SK-N-SH (cell line): ENCODE results near the gene UBE2L6. TPM values are rescaled to one million over a fixed set of nuclear protein-coding genes. Genes with fewer than 3 reads are reported as not detected.

Source experiments
- CTCF ChIA-PET: fragments of 300-600, 350-600 bp; formaldehyde crosslinking; extraction: SDS; loops from one replicate; lab custom pipeline; 2021; lab: Yijun Ruan, JAX
- POLR2A ChIA-PET: fragments of 350-600 bp; sonication (Branson Sonifier 250); formaldehyde crosslinking; extraction: SDS; loops from one replicate; lab custom pipeline; 2020; ENCODE audit warnings: antibody characterized with exemption, inconsistent platforms; lab: Yijun Ruan, JAX
- DNase-seq: peaks from one replicate; pipeline ENCODE4 v3.0.0; 2012
- H2AFZ ChIP-seq: fragments of 200-600 bp; sonication (generic); 2 replicates; pipeline ENCODE4 v1.8.1; 2016; ENCODE audit warnings: antibody characterized with exemption, mild to moderate bottlenecking, low read depth
- H3F3A ChIP-seq: fragments of 200-600 bp; sonication (generic); replicated peaks from 2 replicates; pipeline ENCODE3; 2016; ENCODE audit warnings: antibody characterized with exemption, mild to moderate bottlenecking; ENCODE audit not compliant: insufficient read depth
- H3K27ac ChIP-seq, 2 experiments: fragments of 200-500 bp in 1 of 2; fragments of 200-600 bp in 1 of 2; sonication (Bioruptor generic) in 1 of 2; sonication (generic), shearing (Covaris generic) in 1 of 2; 2 replicates each; pipeline versions ENCODE4 v1.5.1 to v1.6.1; 2014 to 2016; ENCODE audit warnings: low read depth in 2 of 2, inconsistent platforms in 1 of 2, low read length in 1 of 2, mild to moderate bottlenecking in 1 of 2, mixed read lengths in 1 of 2
- H3K27me3 ChIP-seq: fragments of 200-600 bp; sonication (generic), shearing (Covaris generic); 2 replicates; pipeline ENCODE4 v1.6.1; 2016; ENCODE audit warnings: mixed run types; ENCODE audit not compliant: insufficient read depth
- H3K36me3 ChIP-seq, 2 experiments: fragments of 200-500 bp in 1 of 2; fragments of 200-600 bp in 1 of 2; sonication (Bioruptor generic) in 1 of 2; sonication (generic) in 1 of 2; replicated peaks in 1 of 2; 2 replicates each; pipeline versions ENCODE3 to v1.5.1; 2014 to 2016; ENCODE audit warnings: low read length in 1 of 2, mild to moderate bottlenecking in 1 of 2; ENCODE audit not compliant: insufficient read depth in 2 of 2, control insufficient read depth in 1 of 2
- H3K4me1 ChIP-seq, 2 experiments: fragments of 200-500 bp in 1 of 2; fragments of 200-600 bp in 1 of 2; sonication (Bioruptor generic) in 1 of 2; sonication (generic), shearing (Covaris generic) in 1 of 2; 2 replicates each; pipeline versions ENCODE4 v1.5.1 to v1.6.1; 2014 to 2016; ENCODE audit warnings: low read depth in 1 of 2, low read length in 1 of 2, mixed run types in 1 of 2; ENCODE audit not compliant: insufficient read depth in 2 of 2, control insufficient read depth in 1 of 2
- H3K4me2 ChIP-seq: fragments of 200-600 bp; sonication (generic), shearing (Covaris generic); 2 replicates; pipeline ENCODE4 v1.6.1; 2017; ENCODE audit warnings: mixed run types
- H3K4me3 ChIP-seq, 2 experiments: fragments of 200-500 bp in 1 of 2; fragments of 200-600 bp in 1 of 2; sonication (Bioruptor generic) in 1 of 2; sonication (generic), shearing (Covaris generic) in 1 of 2; 2 replicates each; pipeline versions ENCODE4 v1.5.1 to v1.8.1; 2014 to 2016; ENCODE audit warnings: low read depth in 2 of 2, inconsistent platforms in 1 of 2, low read length in 1 of 2, mild to moderate bottlenecking in 1 of 2, mixed read lengths in 1 of 2, moderate library complexity in 1 of 2
- H3K79me2 ChIP-seq: fragments of 200-600 bp; sonication (generic); 2 replicates; pipeline ENCODE4 v1.8.1; 2017; ENCODE audit warnings: mild to moderate bottlenecking; ENCODE audit not compliant: insufficient read depth
- H3K9ac ChIP-seq: fragments of 200-600 bp; sonication (generic); 2 replicates; pipeline ENCODE4 v1.6.1; 2017; ENCODE audit warnings: mixed run types
- H3K9me2 ChIP-seq: fragments of 200-600 bp; sonication (generic); 2 replicates; pipeline ENCODE4 v1.6.1; 2017; ENCODE audit warnings: mixed run types
- H3K9me3 ChIP-seq: fragments of 200-600 bp; sonication (generic); 2 replicates; pipeline ENCODE4 v1.6.1; 2017; ENCODE audit warnings: mixed run types, mild to moderate bottlenecking, moderate library complexity
- H4K20me1 ChIP-seq: fragments of 200-600 bp; sonication (generic); 2 replicates; pipeline ENCODE4 v1.6.1; 2017; ENCODE audit warnings: mild to moderate bottlenecking, mixed run types; ENCODE audit not compliant: insufficient read depth
- CHD2 ChIP-seq: fragments of 150-350 bp; IDR thresholded peaks from 2 replicates; pipeline ENCODE4 v1.6.1; 2018; ENCODE audit warnings: low read length; ENCODE audit not compliant: partially characterized antibody
- CTCF ChIP-seq: fragments of 200-600 bp; sonication (generic); IDR thresholded peaks from 2 replicates; pipeline ENCODE4 v1.6.1; 2017; ENCODE audit warnings: antibody characterized with exemption, mild to moderate bottlenecking, moderate library complexity
- EP300 ChIP-seq, 2 experiments: IDR thresholded peaks; 2 replicates each; pipeline versions ENCODE4 v1.4.0 to v1.6.1; 2012; ENCODE audit warnings: borderline replicate concordance in 1 of 2, low read depth in 1 of 2, low read length in 1 of 2
- FOSL2 ChIP-seq: IDR thresholded peaks from 2 replicates; pipeline ENCODE4 v1.4.0; 2012; ENCODE audit warnings: low read depth, mild to moderate bottlenecking, moderate library complexity, borderline replicate concordance
- FOXJ3 ChIP-seq: sonication (generic); formaldehyde crosslinking; IDR thresholded peaks from 2 replicates; pipeline ENCODE4 v1.5.1; 2020; ENCODE audit warnings: mild to moderate bottlenecking, missing genetic modification reagents
- IRF3 ChIP-seq: fragments of 150-350 bp; IDR thresholded peaks from 2 replicates; pipeline ENCODE4 v1.6.1; 2016; ENCODE audit warnings: mild to moderate bottlenecking, low read depth, low read length
- MAX ChIP-seq: IDR thresholded peaks from 2 replicates; pipeline ENCODE4 v1.4.0; 2012; ENCODE audit warnings: low read depth
- NRF1 ChIP-seq: IDR thresholded peaks from 2 replicates; pipeline ENCODE4 v1.6.1; 2012; ENCODE audit warnings: low read depth, mild to moderate bottlenecking, low read length
- PBX3 ChIP-seq: IDR thresholded peaks from 2 replicates; pipeline ENCODE4; 2012
- RAD21 ChIP-seq: IDR thresholded peaks from 2 replicates; pipeline ENCODE4 v1.6.1; 2012; ENCODE audit warnings: mild to moderate bottlenecking, low read length
- SIN3A ChIP-seq: IDR thresholded peaks from 2 replicates; pipeline ENCODE4 v1.6.1; 2012; ENCODE audit warnings: low read depth, mild to moderate bottlenecking, low read length, moderate library complexity, borderline replicate concordance
- TAF1 ChIP-seq: IDR thresholded peaks from 2 replicates; pipeline ENCODE4 v1.6.1; 2012; ENCODE audit warnings: low read depth, mild to moderate bottlenecking, low read length, moderate library complexity, borderline replicate concordance
- TEAD4 ChIP-seq: IDR thresholded peaks from 2 replicates; pipeline ENCODE4 v1.4.0; 2012; ENCODE audit warnings: mild to moderate bottlenecking, borderline replicate concordance; ENCODE audit not compliant: insufficient read depth
- USF1 ChIP-seq: IDR thresholded peaks from 2 replicates; pipeline ENCODE4 v1.4.0; 2012; ENCODE audit warnings: low read depth, borderline replicate concordance
- WGBS: methylation state at CpG from one replicate; pipeline ENCODE4 v1.1.6; 2017; ENCODE audit warnings: low lambda C conversion rate; 5-methylcytosine and 5-hydroxymethylcytosine counted together
- polyA plus RNA-seq, 3 experiments: library from polyadenylated mRNA; depleted of rRNA; stranded (reverse); fragments of >200 nt; gene quantifications; 2 replicates each; pipeline ENCODE4 v1.2.3, GENCODE V29; 2012

The UBE2L6 gene
- polyA plus RNA-seq, 1 of the 3 experiments (the other 2 are of a cell fraction) = 77.0 TPM

DNA sequence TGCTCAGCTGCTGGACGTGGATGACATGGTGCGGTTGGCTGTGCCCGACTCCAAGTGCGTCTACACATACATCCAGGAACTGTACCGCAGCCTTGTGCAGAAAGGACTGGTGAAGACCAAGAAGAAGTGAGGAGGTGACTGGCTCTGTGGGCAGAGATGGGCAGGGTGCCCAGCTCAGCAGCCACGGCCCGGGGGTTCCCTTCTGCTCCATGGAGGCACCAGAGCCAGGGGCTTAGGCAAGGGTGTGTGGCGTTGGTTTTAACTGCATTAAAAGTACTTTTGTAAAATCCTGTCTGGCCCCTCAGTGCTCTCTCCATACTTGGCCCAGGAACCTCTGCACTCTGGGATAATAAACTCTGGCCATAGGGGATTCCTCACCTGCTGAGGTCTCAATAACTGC, 17.5 kb downstream of the UBE2L6 start:
- Histone ChIP-seq H3K79me2 (no peaks in the 10 kb centered on the region), H3F3A (no peaks in the 10 kb centered on the region), H3K9ac (no peak overlapping the region), H3K4me2 (no peak overlapping the region), H2AFZ (no peak overlapping the region), H3K27ac (no peak overlapping the region), H4K20me1 (no peaks in the 10 kb centered on the region), H3K4me3 (no peak overlapping the region), H3K4me1 (no peaks in the 10 kb centered on the region), H3K36me3 (peaks cover 1 to 44% of the 10 kb centered on the region in 2 experiments), H3K9me3 (no peaks in the 10 kb centered on the region), H3K9me2 (no peaks in the 10 kb centered on the region), H3K27me3 (no peaks in the 10 kb centered on the region)
- WGBS = 89% methylated on average over 8 of the region's 8 CpGs
- POLR2A ChIA-PET = no interaction called here
- TF ChIP-seq CHD2 (no peak), IRF3 (no peak), USF1 (no peak), EP300 (IDR thresholded peaks at IDR 0.05; ENCODE audit: borderline replicate concordance in 1 of 2, low read depth in 1 of 2, low read length in 1 of 2) (no peak), MAX (no peak), RAD21 (no peak), PBX3 (no peak), CTCF (no peak), TEAD4 (no peak), TAF1 (no peak), NRF1 (no peak), FOXJ3 (CRISPR knock-in tag) (no peak), SIN3A (no peak), FOSL2 (no peak)
- CTCF ChIA-PET = interaction anchor here (0.6 to 7.6 kb wide), 4 partner anchors 8 to 94 kb away, joined by 3 to 36 read pairs (median 6); partner anchors contain the start of gene UBE2L6
- no peak for DNase-seq
